Uterus (tissue), 4 donors: ENCODE measurements around the gene ICA1L. TPM values are rescaled to one million over a fixed set of nuclear protein-coding genes. Genes with fewer than 3 reads are reported as not detected.

ENCODE experiments used
- DNase-seq, 2 donors: peaks; one replicate each; pipeline ENCODE4 v3.0.0-alpha.2; 2019 to 2020
- H3K27ac ChIP-seq, 2 donors: fragments of 200-600 bp; sonication (generic); 1 replicate in 1 of 2; 2 replicates in 1 of 2; pipeline ENCODE4 v1.5.1; 2016 to 2018
- H3K27me3 ChIP-seq, 2 donors: fragments of 200-600 bp; sonication (generic); one replicate each; pipeline ENCODE4 v1.5.1; 2018 to 2019; ENCODE audit warnings: control low read depth in 1 of 2
- H3K36me3 ChIP-seq, 2 donors: fragments of 200-600 bp; sonication (generic); one replicate each; pipeline ENCODE4 v1.5.1; 2019; ENCODE audit warnings: control low read depth in 1 of 2
- H3K4me1 ChIP-seq, 2 donors: fragments of 200-600 bp; sonication (generic); one replicate each; pipeline ENCODE4 v1.5.1; 2018 to 2019; ENCODE audit warnings: control low read depth in 1 of 2
- H3K4me3 ChIP-seq, 2 donors: fragments of 200-600 bp; sonication (generic); 1 replicate in 1 of 2; 2 replicates in 1 of 2; pipeline ENCODE4 v1.5.1; 2018 to 2019; ENCODE audit warnings: mild to moderate bottlenecking in 1 of 2
- H3K9me3 ChIP-seq, 2 donors: fragments of 200-600 bp; sonication (generic); one replicate each; pipeline ENCODE4 v1.5.1; 2019; ENCODE audit warnings: control low read depth in 1 of 2
- CTCF ChIP-seq, 4 experiments: fragments of 200-600 bp in 2 of 4; fragments of 450-650 bp in 2 of 4; sonication (generic) in 2 of 4; IDR thresholded peaks; one replicate each; pipeline ENCODE4 v1.5.1; 2016 to 2019; ENCODE audit warnings: antibody characterized with exemption in 4 of 4, mild to moderate bottlenecking in 2 of 4, moderate library complexity in 1 of 4
- POLR2A ChIP-seq, 2 donors: fragments of 450-650 bp; IDR thresholded peaks; one replicate each; pipeline ENCODE4 v1.6.1; 2016; ENCODE audit warnings: antibody characterized with exemption in 2 of 2, mild to moderate bottlenecking in 1 of 2, moderate library complexity in 1 of 2
- intact Hi-C: fragments of 100-400 bp; cut with DNase I; formaldehyde crosslinking; loops from one replicate; pipeline ENCODE4 v1.15.1; 2023; ENCODE audit warnings: low total_unique reads
- total RNA-seq, 4 donors: library from RNA; depleted of rRNA in 3 of 4; stranded (reverse); fragments of >200 nt in 3 of 4; gene quantifications; one replicate each; pipeline versions ENCODE4 v1.1.0 to v1.2.4, GENCODE V29; 2014 to 2023
- donor health status: DM: yes; HTN: yes; CAD: no.

ICA1L gene
- total RNA-seq, 4 donors from 2014 or later, result 10.0 to 56.8 (median 41.3) TPM

GRCh38 chr2:202760848-202761247 is 110.7 kb downstream of the ICA1L start:
- TF ChIP-seq POLR2A (IDR thresholded peaks at IDR 0.05) (no peak), CTCF (IDR thresholded peaks at IDR 0.05) (no peak)
- H3K27ac ChIP-seq, result no peak overlapping the region
- no peaks in the 10 kb centered on the region for H3K4me1 ChIP-seq
- no peaks in the 10 kb centered on the region for H3K36me3 ChIP-seq
- H3K4me3 ChIP-seq, result no peak overlapping the region
- DNase-seq, result no peak
- intact Hi-C loops, result no loop called here
- H3K27me3 ChIP-seq, result no peaks in the 10 kb centered on the region
- no peaks in the 10 kb centered on the region for H3K9me3 ChIP-seq

GRCh38 chr2:202758604-202759003 is 113.0 kb downstream of the ICA1L start:
- no peaks in the 10 kb centered on the region for H3K27me3 ChIP-seq
- no peak for DNase-seq
- no peak overlapping the region for H3K27ac ChIP-seq
- TF ChIP-seq CTCF (IDR thresholded peaks at IDR 0.05) (no peak), POLR2A (IDR thresholded peaks at IDR 0.05) (no peak)
- H3K4me1 ChIP-seq, result no peaks in the 10 kb centered on the region
- no peaks in the 10 kb centered on the region for H3K36me3 ChIP-seq
- no peak overlapping the region for H3K4me3 ChIP-seq
- no peaks in the 10 kb centered on the region for H3K9me3 ChIP-seq
- intact Hi-C loops, result no loop called here

GRCh38 chr2:202758128-202758527 is 113.4 kb downstream of the ICA1L start:
- intact Hi-C loops, result no loop called here
- Histone ChIP-seq H3K4me1 (no peaks in the 10 kb centered on the region), H3K27ac (no peak overlapping the region), H3K4me3 (no peak overlapping the region), H3K36me3 (no peaks in the 10 kb centered on the region), H3K9me3 (no peaks in the 10 kb centered on the region), H3K27me3 (no peaks in the 10 kb centered on the region)
- no peak for TF ChIP-seq POLR2A (IDR thresholded peaks at IDR 0.05)
- no peak for TF ChIP-seq CTCF (IDR thresholded peaks at IDR 0.05)
- no peak for DNase-seq

- no peak for TF ChIP-seq CTCF (IDR thresholded peaks at IDR 0.05)
- TF ChIP-seq POLR2A (IDR thresholded peaks at IDR 0.05), result no peak
- Histone ChIP-seq H3K36me3 (no peaks in the 10 kb centered on the region), H3K27me3 (no peaks in the 10 kb centered on the region), H3K27ac (no peak overlapping the region), H3K9me3 (no peaks in the 10 kb centered on the region), H3K4me3 (no peak overlapping the region), H3K4me1 (no peaks in the 10 kb centered on the region)
- intact Hi-C loops, result no loop called here
- DNase-seq, result no peak
These were observed 114.2 kb downstream of the ICA1L start for GRCh38 chr2:202757339-202757738.

- H3K36me3 ChIP-seq, result no peaks in the 10 kb centered on the region
- no peak for TF ChIP-seq POLR2A (IDR thresholded peaks at IDR 0.05)
- TF ChIP-seq CTCF (IDR thresholded peaks at IDR 0.05), result no peak
- DNase-seq, result no peak
- H3K9me3 ChIP-seq, result no peaks in the 10 kb centered on the region
- no peaks in the 10 kb centered on the region for H3K27me3 ChIP-seq
- no peak overlapping the region for H3K27ac ChIP-seq
- H3K4me1 ChIP-seq, result no peaks in the 10 kb centered on the region
- no peak overlapping the region for H3K4me3 ChIP-seq
- intact Hi-C loops, result no loop called here
These were observed 115.0 kb downstream of the ICA1L start for GRCh38 chr2:202756598-202756997.
